ENCODE data around the gene DCTN4. TPM values are rescaled to one million over a fixed set of nuclear protein-coding genes. Genes with fewer than 3 reads are reported as not detected.

Gene DCTN4
- total RNA-seq, 4 donors from 2014 or later, result 66.6 to 92.6 (median 72.8) TPM

DNA sequence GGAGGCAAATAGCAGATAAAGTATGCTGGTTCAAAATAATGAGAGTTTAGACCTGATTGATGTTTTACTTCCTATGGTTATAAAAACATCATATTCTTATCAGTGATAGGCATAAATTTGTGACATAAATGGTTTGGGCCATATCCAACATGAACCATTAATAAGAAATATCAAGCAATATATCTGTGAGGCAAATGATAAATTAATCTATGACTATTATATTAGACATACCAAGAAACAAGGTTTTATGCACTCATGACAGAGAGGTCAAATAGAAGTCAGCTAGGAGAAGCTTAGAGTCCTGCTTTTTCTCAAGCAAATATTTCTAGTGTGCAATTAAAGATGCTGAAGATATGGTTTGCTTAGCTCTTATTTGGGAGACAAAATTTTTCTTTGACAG is 30.2 kb upstream of the DCTN4 start:
- no peak overlapping the region for H3K4me3 ChIP-seq
- TF ChIP-seq, protein P1, sequence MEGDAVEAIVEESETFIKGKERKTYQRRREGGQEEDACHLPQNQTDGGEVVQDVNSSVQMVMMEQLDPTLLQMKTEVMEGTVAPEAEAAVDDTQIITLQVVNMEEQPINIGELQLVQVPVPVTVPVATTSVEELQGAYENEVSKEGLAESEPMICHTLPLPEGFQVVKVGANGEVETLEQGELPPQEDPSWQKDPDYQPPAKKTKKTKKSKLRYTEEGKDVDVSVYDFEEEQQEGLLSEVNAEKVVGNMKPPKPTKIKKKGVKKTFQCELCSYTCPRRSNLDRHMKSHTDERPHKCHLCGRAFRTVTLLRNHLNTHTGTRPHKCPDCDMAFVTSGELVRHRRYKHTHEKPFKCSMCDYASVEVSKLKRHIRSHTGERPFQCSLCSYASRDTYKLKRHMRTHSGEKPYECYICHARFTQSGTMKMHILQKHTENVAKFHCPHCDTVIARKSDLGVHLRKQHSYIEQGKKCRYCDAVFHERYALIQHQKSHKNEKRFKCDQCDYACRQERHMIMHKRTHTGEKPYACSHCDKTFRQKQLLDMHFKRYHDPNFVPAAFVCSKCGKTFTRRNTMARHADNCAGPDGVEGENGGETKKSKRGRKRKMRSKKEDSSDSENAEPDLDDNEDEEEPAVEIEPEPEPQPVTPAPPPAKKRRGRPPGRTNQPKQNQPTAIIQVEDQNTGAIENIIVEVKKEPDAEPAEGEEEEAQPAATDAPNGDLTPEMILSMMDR (IDR thresholded peaks at IDR 0.05 in 4 of 5, conservative IDR thresholded peaks at IDR 0.05 in 1 of 5), result no peak
- TF ChIP-seq POLR2A (IDR thresholded peaks at IDR 0.05), result no peak
- intact Hi-C loops (cut with DNase I; ENCODE audit: low total_unique reads), result loop anchor here (10.0 kb wide), 1 partner anchor 326 kb away; no protein-coding TSS in a partner anchor

DNA sequence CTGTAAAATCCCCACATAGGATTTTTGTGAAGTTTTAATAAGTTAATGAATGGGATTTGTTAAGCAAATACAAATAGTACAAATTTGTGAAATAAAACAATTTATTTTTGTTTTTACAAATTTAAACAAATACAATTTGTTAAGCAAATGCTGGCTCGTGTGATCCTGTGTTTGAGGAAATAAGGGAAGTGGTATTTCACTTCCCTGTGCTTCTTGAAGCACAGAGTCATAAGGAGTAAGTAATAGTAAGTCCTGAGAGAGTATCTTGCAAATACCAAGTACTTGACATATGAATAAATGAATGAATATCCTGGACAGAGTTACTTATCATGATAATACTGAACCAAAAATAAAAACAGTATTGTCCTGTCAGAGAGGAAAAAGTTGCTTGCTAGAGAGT is 28.8 kb upstream of the DCTN4 start:
- DNase-seq, result no peak
- intact Hi-C loops (cut with DNase I; ENCODE audit: low total_unique reads), result loop anchor here (10.0 kb wide), 1 partner anchor 327 kb away; no protein-coding TSS in a partner anchor
- peaks cover 12 to 35% of the 10 kb centered on the region in 2 donors for H3K4me1 ChIP-seq

More for the DNA sequence above, 30.2 kb upstream of the DCTN4 start:
- Histone ChIP-seq H3K27ac (no peak overlapping the region), H3K36me3 (no peaks in the 10 kb centered on the region), H3K4me1 (peaks cover 3 to 30% of the 10 kb centered on the region in 2 donors), H3K27me3 (no peaks in the 10 kb centered on the region), H3K9me3 (no peaks in the 10 kb centered on the region)
- in situ Hi-C loops (cut with MboI; ENCODE audit: low sequenced_read_pairs in 4 of 4), result no loop called here
- DNase-seq (no peak), ATAC-seq (no peak)

DNA sequence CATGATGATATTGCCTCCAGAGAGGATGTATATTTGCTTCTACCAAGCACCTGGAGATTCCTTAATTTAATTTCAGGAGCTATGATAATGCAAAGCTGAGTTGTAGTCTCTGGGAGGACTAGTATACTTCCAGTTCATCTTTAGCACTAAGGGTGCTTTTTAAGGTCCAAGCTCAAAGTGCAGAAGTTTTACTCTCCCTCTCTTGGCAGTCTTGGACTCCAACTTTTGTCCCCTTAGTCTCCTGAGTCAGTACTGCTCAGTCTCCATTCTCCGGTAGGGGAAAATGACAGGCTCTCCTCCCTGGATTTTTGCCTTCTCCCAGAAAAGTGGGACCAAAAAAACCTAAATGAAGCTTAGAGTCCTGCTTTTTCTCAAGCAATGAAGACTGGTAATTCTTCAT is 28.1 kb upstream of the DCTN4 start:
- H3K27ac ChIP-seq, result peak overlapping the region in 3 of 4 donors; percentile 4 to 45 (median 40)
- peak overlapping the region in 1 of 4 donors; percentile 5 for H3K4me3 ChIP-seq
- ATAC-seq (no peak), DNase-seq (no peak)
- intact Hi-C loops (cut with DNase I; ENCODE audit: low total_unique reads), result loop anchor here (10.0 kb wide), 1 partner anchor 328 kb away; no protein-coding TSS in a partner anchor
- H3K36me3 ChIP-seq, result no peaks in the 10 kb centered on the region
- in situ Hi-C loops (cut with MboI; ENCODE audit: low sequenced_read_pairs in 4 of 4), result no loop called here
- H3K4me1 ChIP-seq, result peaks cover 15 to 37% of the 10 kb centered on the region in 2 donors
- TF ChIP-seq POLR2A (IDR thresholded peaks at IDR 0.05), result no peak
- TF ChIP-seq, protein P1 (IDR thresholded peaks at IDR 0.05 in 4 of 5, conservative IDR thresholded peaks at IDR 0.05 in 1 of 5), result no peak
- no peaks in the 10 kb centered on the region for H3K9me3 ChIP-seq
- H3K27me3 ChIP-seq, result no peaks in the 10 kb centered on the region

More for the DNA sequence above, 28.8 kb upstream of the DCTN4 start:
- Histone ChIP-seq H3K36me3 (no peaks in the 10 kb centered on the region), H3K4me3 (peak overlapping the region in 1 of 4 donors; percentile 16), H3K27ac (peak overlapping the region in 2 of 4 donors; percentile 40 to 45), H3K9me3 (no peaks in the 10 kb centered on the region), H3K27me3 (no peaks in the 10 kb centered on the region)
- TF ChIP-seq, protein P1 (IDR thresholded peaks at IDR 0.05 in 4 of 5, conservative IDR thresholded peaks at IDR 0.05 in 1 of 5), result no peak
- TF ChIP-seq POLR2A (IDR thresholded peaks at IDR 0.05), result no peak
- ATAC-seq, result no peak
- in situ Hi-C loops (cut with MboI; ENCODE audit: low sequenced_read_pairs in 4 of 4), result no loop called here

DNA sequence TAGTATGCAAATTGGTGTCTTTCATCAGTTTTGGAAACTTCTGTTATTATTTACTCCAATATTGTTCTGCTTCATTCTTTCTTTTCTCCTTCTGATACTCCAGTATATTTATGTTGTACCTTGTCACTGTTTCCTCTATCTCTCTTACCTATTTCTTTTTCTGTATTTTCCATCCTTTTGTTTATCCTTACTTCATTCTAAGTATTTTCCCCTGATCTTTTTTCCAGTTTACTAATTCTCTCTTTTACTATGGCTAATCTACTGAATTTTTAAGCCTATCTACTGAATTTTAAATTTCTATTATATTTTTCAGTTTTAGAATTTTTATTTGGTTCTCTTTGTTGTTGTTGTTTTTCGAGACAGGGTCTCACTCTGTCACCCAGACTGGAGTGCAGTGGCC is 27.1 kb upstream of the DCTN4 start:
- ATAC-seq, result no peak
- no peaks in the 10 kb centered on the region for H3K27me3 ChIP-seq
- TF ChIP-seq, protein P1 (IDR thresholded peaks at IDR 0.05 in 4 of 5, conservative IDR thresholded peaks at IDR 0.05 in 1 of 5), result no peak
- TF ChIP-seq POLR2A (IDR thresholded peaks at IDR 0.05), result no peak
- no peaks in the 10 kb centered on the region for H3K36me3 ChIP-seq
- H3K9me3 ChIP-seq, result no peaks in the 10 kb centered on the region
- H3K4me3 ChIP-seq, result no peak overlapping the region
- peaks cover 15 to 35% of the 10 kb centered on the region in 2 donors for H3K4me1 ChIP-seq
- intact Hi-C loops (cut with DNase I; ENCODE audit: low total_unique reads), result loop anchor here (10.0 kb wide), 1 partner anchor 329 kb away; no protein-coding TSS in a partner anchor
- DNase-seq, result no peak
- in situ Hi-C loops (cut with MboI; ENCODE audit: low sequenced_read_pairs in 4 of 4), result no loop called here
- peak overlapping the region; percentile 15 to 41 (median 32) for H3K27ac ChIP-seq

Measured in gastrocnemius medialis (tissue), 4 donors.